ENCODE results near the gene LYPD6. TPM values are rescaled to one million over a fixed set of nuclear protein-coding genes. Genes with fewer than 3 reads are reported as not detected.

Gene LYPD6
- total RNA-seq, 2 experiments from 2014 or later: not detected

DNA sequence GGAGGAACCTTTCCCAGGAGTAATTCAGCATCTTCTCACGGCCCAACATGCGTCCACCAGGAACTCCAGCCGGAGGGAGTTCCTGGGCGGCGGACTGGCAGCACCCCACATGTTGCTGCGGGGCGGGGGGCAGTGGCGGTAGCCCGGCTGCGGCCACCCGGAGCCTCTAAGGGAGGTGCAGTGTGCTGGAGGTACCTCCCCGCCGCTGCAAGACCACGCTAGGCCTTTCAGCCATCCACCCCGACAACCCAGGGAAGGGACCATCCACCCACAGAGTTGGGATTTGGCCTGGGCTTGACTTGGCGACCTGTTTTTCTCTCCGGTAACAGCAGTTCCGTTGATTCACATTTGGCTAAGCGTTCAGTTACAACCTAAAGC lies 625 bp downstream of the LYPD6 start:
- Mint-ChIP-seq H3K27me3 (peaks cover 77% of the 10 kb centered on the region), H3K9me3 (no peaks in the 10 kb centered on the region), H3K27ac (no peak overlapping the region), H3K36me3 (no peaks in the 10 kb centered on the region), H3K4me3 (no peak overlapping the region), H3K4me1 (peaks cover 9% of the 10 kb centered on the region)
- no peak for DNase-seq

DNA sequence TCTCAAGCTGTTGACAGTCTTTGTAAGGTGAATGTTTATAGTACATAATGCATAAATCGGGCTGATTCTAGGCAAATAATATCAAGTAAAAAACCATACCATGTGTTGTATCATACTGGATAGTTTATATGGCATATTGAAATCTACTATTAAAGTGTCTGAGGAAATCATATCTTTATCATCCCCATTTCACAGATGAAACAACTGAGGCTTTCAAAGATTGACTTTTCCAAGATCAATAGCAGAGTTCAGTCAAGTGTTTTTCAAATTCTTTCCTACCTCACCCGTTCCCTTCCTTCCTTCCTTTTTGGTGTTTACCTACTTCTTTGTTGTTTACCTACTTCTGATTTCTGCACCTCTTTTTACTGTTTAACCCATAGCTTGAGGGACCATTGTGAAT lies 2.0 kb downstream of the LYPD6 start:
- Mint-ChIP-seq H3K9me3 (peaks cover 4% of the 10 kb centered on the region), H3K4me1 (peaks cover 9% of the 10 kb centered on the region), H3K27me3 (peaks cover 89% of the 10 kb centered on the region), H3K4me3 (no peak overlapping the region), H3K36me3 (no peaks in the 10 kb centered on the region), H3K27ac (no peak overlapping the region)
- DNase-seq: no peak

GRCh38 chr2:149333636-149334035 lies 3.2 kb downstream of the LYPD6 start:
- no peak for DNase-seq
- Mint-ChIP-seq H3K27ac (no peak overlapping the region), H3K4me1 (peaks cover 9% of the 10 kb centered on the region), H3K4me3 (no peak overlapping the region), H3K36me3 (peaks cover 2% of the 10 kb centered on the region), H3K27me3 (peaks cover 82% of the 10 kb centered on the region), H3K9me3 (peaks cover 7% of the 10 kb centered on the region)

- Mint-ChIP-seq H3K9me3 (peaks cover 7% of the 10 kb centered on the region), H3K36me3 (peaks cover 2% of the 10 kb centered on the region), H3K27ac (no peak overlapping the region), H3K4me1 (peaks cover 8% of the 10 kb centered on the region), H3K4me3 (no peak overlapping the region), H3K27me3 (peaks cover 81% of the 10 kb centered on the region)
- no peak for DNase-seq
Measured at GRCh38 chr2:149334156-149334555, 3.8 kb downstream of the LYPD6 start.

- peaks cover 35% of the 10 kb centered on the region for H3K27me3 Mint-ChIP-seq
- DNase-seq: no peak
Measured at GRCh38 chr2:149339324-149339723, 8.9 kb downstream of the LYPD6 start.

DNA sequence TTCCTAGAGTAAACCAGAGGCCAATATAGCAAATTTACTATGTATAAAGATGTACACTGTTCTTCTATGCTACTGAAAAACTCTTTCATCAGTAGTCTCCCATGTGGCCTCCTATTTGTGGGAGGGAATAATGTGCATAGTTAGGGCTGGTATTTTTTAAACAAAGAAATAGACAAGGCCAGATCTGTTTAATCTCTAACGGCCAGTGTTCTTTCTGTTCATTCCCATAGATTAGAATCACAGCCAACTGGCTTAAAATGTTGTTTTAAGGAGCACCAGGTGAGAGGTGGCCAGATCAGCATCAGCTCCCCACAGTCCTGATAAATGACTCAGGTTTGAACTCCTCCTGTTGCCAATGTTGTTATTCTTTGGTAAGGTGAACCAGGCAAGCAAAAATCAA lies 12.1 kb downstream of the LYPD6 start:
- DNase-seq: no peak
- Mint-ChIP-seq H3K4me1 (no peaks in the 10 kb centered on the region), H3K36me3 (peaks cover 2% of the 10 kb centered on the region), H3K27me3 (peaks cover 7% of the 10 kb centered on the region), H3K9me3 (peaks cover 3% of the 10 kb centered on the region), H3K4me3 (no peak overlapping the region), H3K27ac (no peak overlapping the region)

More at GRCh38 chr2:149339324-149339723, 8.9 kb downstream of the LYPD6 start:
- Mint-ChIP-seq H3K9me3 (peaks cover 7% of the 10 kb centered on the region), H3K27ac (no peak overlapping the region), H3K4me3 (no peak overlapping the region), H3K36me3 (peaks cover 2% of the 10 kb centered on the region), H3K4me1 (no peaks in the 10 kb centered on the region)

- H3K4me1 Mint-ChIP-seq: no peaks in the 10 kb centered on the region
- no peak overlapping the region for H3K4me3 Mint-ChIP-seq
- no peaks in the 10 kb centered on the region for H3K9me3 Mint-ChIP-seq
- no peaks in the 10 kb centered on the region for H3K36me3 Mint-ChIP-seq
- H3K27ac Mint-ChIP-seq: no peak overlapping the region
- peaks cover 7% of the 10 kb centered on the region for H3K27me3 Mint-ChIP-seq
- DNase-seq: no peak
Measured at GRCh38 chr2:149344105-149344504, 13.7 kb downstream of the LYPD6 start.

DNA sequence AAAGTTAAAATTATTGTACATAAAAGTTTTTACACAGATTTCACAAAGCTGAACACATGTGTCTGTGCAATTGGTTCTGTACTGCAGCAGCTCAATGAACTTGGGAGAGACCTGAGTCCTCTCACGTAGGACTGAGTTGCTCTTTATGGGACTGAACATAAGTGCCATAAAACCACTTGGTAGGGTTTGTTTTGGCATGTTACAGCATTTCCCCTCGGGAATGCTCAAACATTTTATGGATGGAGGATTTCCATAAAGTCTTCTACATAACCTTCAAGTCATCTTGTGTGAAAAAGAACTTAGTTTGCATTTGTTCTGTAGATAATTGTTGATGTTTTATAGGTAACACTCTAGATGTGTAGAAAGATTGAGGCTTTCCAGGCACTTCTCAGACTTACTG lies 15.9 kb downstream of the LYPD6 start:
- Mint-ChIP-seq H3K4me1 (no peaks in the 10 kb centered on the region), H3K4me3 (no peak overlapping the region), H3K36me3 (no peaks in the 10 kb centered on the region), H3K27ac (no peak overlapping the region), H3K9me3 (no peaks in the 10 kb centered on the region), H3K27me3 (peaks cover 8% of the 10 kb centered on the region)
- no peak for DNase-seq

- H3K27me3 Mint-ChIP-seq: peaks cover 8% of the 10 kb centered on the region
- H3K9me3 Mint-ChIP-seq: no peaks in the 10 kb centered on the region
- H3K36me3 Mint-ChIP-seq: no peaks in the 10 kb centered on the region
- H3K4me1 Mint-ChIP-seq: no peaks in the 10 kb centered on the region
- DNase-seq: no peak
- H3K27ac Mint-ChIP-seq: no peak overlapping the region
- H3K4me3 Mint-ChIP-seq: no peak overlapping the region
Measured at GRCh38 chr2:149348291-149348690, 17.9 kb downstream of the LYPD6 start.

DNA sequence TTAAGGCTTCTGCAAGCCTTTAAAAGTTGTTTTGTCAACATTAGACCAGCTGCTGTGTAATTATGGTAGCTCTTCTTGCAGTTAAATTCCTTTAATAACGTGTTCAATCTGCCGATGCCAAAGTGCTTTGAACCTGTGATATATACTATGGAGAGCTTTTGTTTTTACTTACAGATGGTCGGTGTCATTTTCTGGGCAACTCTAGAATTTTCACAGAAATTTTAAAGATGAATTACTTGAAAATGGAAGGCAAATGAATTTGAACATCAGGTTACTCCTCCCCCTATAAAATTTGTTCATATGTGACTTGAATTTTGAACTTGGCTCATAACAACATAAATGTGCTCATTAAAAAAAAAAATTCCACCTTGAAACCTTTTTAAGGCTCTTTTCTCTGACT lies 23.0 kb downstream of the LYPD6 start:
- no peaks in the 10 kb centered on the region for H3K9me3 Mint-ChIP-seq

DNA sequence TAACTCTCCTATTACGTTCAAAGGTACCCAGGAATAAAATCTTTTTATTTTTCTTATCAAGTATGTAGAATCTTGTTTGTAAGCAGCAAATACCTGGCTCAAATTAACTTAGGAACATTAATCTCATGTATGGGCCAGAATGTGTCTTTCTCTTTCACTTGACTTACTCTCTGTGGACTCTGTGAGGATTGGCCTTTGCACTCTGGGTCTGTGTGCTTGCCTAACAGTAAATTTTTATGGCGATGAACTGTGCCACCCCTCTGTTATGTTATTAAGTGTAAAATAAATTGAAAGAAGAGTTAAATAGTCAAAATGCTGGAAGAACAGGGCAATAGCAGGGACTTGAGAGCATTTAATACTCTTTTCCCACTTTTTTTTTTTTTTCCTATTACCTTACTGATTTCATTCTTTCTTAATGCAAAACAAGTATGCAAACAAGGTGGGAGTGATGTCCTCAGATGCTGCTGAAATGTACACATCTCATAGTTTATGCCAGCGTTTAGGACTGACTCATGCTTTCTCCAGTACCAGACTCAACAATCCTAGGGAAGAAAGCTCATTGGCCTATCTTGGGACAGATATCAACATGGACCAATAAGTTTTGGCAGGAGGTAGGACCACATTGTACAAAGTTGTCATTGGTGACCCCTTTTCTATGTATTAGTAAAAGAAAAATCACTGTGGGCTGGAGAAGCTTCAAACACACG lies 25.5 kb downstream of the LYPD6 start:
- DNase-seq: no peak
- peaks cover 2% of the 10 kb centered on the region for H3K4me1 Mint-ChIP-seq
- no peaks in the 10 kb centered on the region for H3K9me3 Mint-ChIP-seq
- no peaks in the 10 kb centered on the region for H3K36me3 Mint-ChIP-seq
- no peak overlapping the region for H3K27ac Mint-ChIP-seq
- no peak overlapping the region for H3K4me3 Mint-ChIP-seq
- no peaks in the 10 kb centered on the region for H3K27me3 Mint-ChIP-seq

More for the DNA sequence above, 23.0 kb downstream of the LYPD6 start:
- Mint-ChIP-seq H3K27ac (no peak overlapping the region), H3K36me3 (no peaks in the 10 kb centered on the region), H3K27me3 (peaks cover 8% of the 10 kb centered on the region), H3K4me1 (no peaks in the 10 kb centered on the region), H3K4me3 (no peak overlapping the region)
- DNase-seq: no peak

DNA sequence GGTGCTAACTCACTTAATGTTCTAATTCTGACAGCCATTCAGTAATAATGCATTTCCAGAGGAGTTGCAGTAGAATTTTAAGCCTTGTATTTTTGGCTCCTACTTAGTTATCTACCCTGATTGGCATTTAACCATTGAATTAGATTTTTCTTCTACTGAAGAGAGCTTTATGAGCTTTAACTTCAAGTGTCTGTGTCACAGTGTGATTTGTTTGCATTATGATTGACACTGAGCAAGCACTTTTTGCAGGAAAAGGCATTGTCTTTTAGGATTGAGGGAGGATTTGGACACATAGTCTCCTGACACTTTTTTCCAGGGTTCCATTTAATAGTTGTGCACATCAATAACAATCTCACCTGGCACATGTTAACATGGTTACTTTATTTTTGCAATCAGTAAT lies 26.7 kb downstream of the LYPD6 start:
- no peaks in the 10 kb centered on the region for H3K36me3 Mint-ChIP-seq
- no peaks in the 10 kb centered on the region for H3K27me3 Mint-ChIP-seq
- no peak overlapping the region for H3K27ac Mint-ChIP-seq
- H3K4me3 Mint-ChIP-seq: no peak overlapping the region
- H3K4me1 Mint-ChIP-seq: peaks cover 2% of the 10 kb centered on the region
- no peak for DNase-seq
- H3K9me3 Mint-ChIP-seq: no peaks in the 10 kb centered on the region

DNA sequence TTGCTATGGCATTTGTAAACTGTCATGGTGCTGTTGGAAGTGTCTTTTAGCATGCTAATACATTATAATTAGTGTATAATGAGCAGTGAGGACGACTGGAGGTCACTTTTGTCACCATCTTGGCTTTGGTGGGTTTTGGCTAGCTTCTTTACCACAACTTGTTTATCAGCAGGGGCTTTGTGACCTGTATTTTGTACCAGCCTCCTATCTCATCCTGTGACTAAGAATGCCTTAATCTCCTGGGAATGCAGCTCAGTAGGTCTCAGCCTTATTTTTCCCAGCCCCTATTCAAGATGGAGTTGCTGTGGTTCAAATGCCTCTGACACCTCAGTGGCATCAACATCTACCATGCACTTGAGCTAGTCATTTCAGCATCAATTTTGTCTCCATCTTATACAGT lies 29.7 kb downstream of the LYPD6 start:
- Mint-ChIP-seq H3K9me3 (no peaks in the 10 kb centered on the region), H3K36me3 (no peaks in the 10 kb centered on the region), H3K27ac (no peak overlapping the region), H3K27me3 (peaks cover 16% of the 10 kb centered on the region), H3K4me1 (peaks cover 2% of the 10 kb centered on the region), H3K4me3 (no peak overlapping the region)
- DNase-seq: no peak

DNA sequence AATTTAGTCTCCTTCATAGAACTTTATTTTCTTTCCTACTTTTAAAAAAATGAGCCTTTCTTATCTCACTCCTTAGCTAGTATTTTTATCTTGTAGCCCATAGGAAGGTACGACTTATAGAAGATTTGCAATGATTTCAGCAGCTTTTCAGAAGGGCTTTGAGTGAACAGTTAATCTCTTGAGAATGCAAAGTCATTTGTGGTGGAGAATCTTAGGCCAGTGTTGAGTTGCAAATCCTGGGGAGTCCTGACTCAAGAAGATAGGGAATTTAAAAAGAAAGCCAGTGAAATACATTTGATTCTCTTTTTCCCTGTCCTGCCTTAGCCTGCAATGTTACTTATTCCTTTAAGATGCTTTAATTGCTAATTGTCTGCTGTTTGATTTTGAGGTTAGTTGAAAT lies 33.6 kb downstream of the LYPD6 start:
- H3K36me3 Mint-ChIP-seq: no peaks in the 10 kb centered on the region
- H3K27ac Mint-ChIP-seq: no peak overlapping the region
- H3K9me3 Mint-ChIP-seq: no peaks in the 10 kb centered on the region
- H3K4me3 Mint-ChIP-seq: no peak overlapping the region
- DNase-seq: no peak
- peaks cover 35% of the 10 kb centered on the region for H3K27me3 Mint-ChIP-seq
- H3K4me1 Mint-ChIP-seq: peaks cover 2% of the 10 kb centered on the region

DNA sequence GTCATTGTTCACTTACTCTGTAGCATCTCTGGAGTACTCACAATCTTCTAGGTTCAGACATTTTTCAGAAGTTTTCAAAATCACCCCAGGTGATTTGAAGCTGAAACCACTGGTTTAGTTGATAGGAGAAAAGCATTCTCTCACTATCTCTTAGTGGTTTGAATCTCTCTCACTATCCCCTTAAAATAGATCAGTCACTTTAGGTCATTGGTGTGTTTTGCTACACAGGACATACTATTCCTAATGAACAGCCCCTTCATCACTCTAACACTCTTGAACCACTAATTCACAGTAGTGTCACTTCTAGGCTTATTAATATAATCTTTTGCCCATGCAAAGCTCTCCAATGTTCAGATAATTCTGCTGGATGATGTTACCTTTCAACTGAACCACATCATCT lies 34.5 kb downstream of the LYPD6 start:
- H3K4me1 Mint-ChIP-seq: no peaks in the 10 kb centered on the region
- H3K27me3 Mint-ChIP-seq: peaks cover 36% of the 10 kb centered on the region
- no peaks in the 10 kb centered on the region for H3K9me3 Mint-ChIP-seq
- no peaks in the 10 kb centered on the region for H3K36me3 Mint-ChIP-seq
- no peak for DNase-seq
- H3K27ac Mint-ChIP-seq: no peak overlapping the region
- H3K4me3 Mint-ChIP-seq: no peak overlapping the region

DNA sequence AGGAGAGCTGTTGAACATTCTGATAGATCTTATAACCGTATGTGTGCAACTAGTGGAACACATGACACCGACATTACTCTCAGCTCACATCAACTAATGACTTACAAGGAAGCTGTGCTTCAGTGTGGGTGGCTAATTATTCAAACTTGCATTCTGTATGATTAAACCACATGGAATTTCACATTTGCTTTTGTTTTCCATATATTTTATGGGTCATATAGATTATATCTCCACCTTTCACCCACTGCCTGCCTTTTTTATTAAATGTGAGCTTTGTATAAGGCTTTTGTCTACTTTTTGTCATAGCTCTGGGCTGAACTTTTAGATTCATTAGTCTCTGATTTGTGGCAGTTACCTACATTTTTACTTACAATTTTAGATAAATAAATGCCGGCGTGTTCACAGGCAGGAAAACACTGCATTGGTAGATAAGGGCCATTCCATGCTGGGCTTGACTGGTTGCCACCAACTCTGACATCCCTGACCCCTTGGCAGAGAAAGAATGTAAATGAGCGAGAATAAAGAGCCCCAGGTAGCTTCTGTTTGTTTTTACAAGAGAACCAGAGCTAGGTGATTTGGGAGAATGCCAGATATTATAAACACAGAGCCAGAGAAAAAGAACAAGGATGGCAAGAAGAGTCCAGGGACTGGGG lies 35.7 kb downstream of the LYPD6 start:
- H3K27me3 Mint-ChIP-seq: peaks cover 36% of the 10 kb centered on the region
- no peaks in the 10 kb centered on the region for H3K9me3 Mint-ChIP-seq
- H3K27ac Mint-ChIP-seq: no peak overlapping the region
- no peaks in the 10 kb centered on the region for H3K4me1 Mint-ChIP-seq
- no peaks in the 10 kb centered on the region for H3K36me3 Mint-ChIP-seq
- no peak for DNase-seq
- no peak overlapping the region for H3K4me3 Mint-ChIP-seq
